SK-N-SH (cell line): ENCODE results near the gene OAF. TPM values are rescaled to one million over a fixed set of nuclear protein-coding genes. Genes with fewer than 3 reads are reported as not detected.

Experiments used
- CTCF ChIA-PET: fragments of 300-600, 350-600 bp; formaldehyde crosslinking; extraction: SDS; loops from one replicate; lab custom pipeline; 2021; lab: Yijun Ruan, JAX
- POLR2A ChIA-PET: fragments of 350-600 bp; sonication (Branson Sonifier 250); formaldehyde crosslinking; extraction: SDS; loops from one replicate; lab custom pipeline; 2020; ENCODE audit warnings: antibody characterized with exemption, inconsistent platforms; lab: Yijun Ruan, JAX
- DNase-seq: peaks from one replicate; pipeline ENCODE4 v3.0.0; 2012
- H2AFZ ChIP-seq: fragments of 200-600 bp; sonication (generic); 2 replicates; pipeline ENCODE4 v1.8.1; 2016; ENCODE audit warnings: antibody characterized with exemption, mild to moderate bottlenecking, low read depth
- H3F3A ChIP-seq: fragments of 200-600 bp; sonication (generic); replicated peaks from 2 replicates; pipeline ENCODE3; 2016; ENCODE audit warnings: antibody characterized with exemption, mild to moderate bottlenecking; ENCODE audit not compliant: insufficient read depth
- H3K27ac ChIP-seq, 2 experiments: fragments of 200-500 bp in 1 of 2; fragments of 200-600 bp in 1 of 2; sonication (Bioruptor generic) in 1 of 2; sonication (generic), shearing (Covaris generic) in 1 of 2; 2 replicates each; pipeline versions ENCODE4 v1.5.1 to v1.6.1; 2014 to 2016; ENCODE audit warnings: low read depth in 2 of 2, inconsistent platforms in 1 of 2, low read length in 1 of 2, mild to moderate bottlenecking in 1 of 2, mixed read lengths in 1 of 2
- H3K27me3 ChIP-seq: fragments of 200-600 bp; sonication (generic), shearing (Covaris generic); 2 replicates; pipeline ENCODE4 v1.6.1; 2016; ENCODE audit warnings: mixed run types; ENCODE audit not compliant: insufficient read depth
- H3K36me3 ChIP-seq, 2 experiments: fragments of 200-500 bp in 1 of 2; fragments of 200-600 bp in 1 of 2; sonication (Bioruptor generic) in 1 of 2; sonication (generic) in 1 of 2; replicated peaks in 1 of 2; 2 replicates each; pipeline versions ENCODE3 to v1.5.1; 2014 to 2016; ENCODE audit warnings: low read length in 1 of 2, mild to moderate bottlenecking in 1 of 2; ENCODE audit not compliant: insufficient read depth in 2 of 2, control insufficient read depth in 1 of 2
- H3K4me1 ChIP-seq, 2 experiments: fragments of 200-500 bp in 1 of 2; fragments of 200-600 bp in 1 of 2; sonication (Bioruptor generic) in 1 of 2; sonication (generic), shearing (Covaris generic) in 1 of 2; 2 replicates each; pipeline versions ENCODE4 v1.5.1 to v1.6.1; 2014 to 2016; ENCODE audit warnings: low read depth in 1 of 2, low read length in 1 of 2, mixed run types in 1 of 2; ENCODE audit not compliant: insufficient read depth in 2 of 2, control insufficient read depth in 1 of 2
- H3K4me2 ChIP-seq: fragments of 200-600 bp; sonication (generic), shearing (Covaris generic); 2 replicates; pipeline ENCODE4 v1.6.1; 2017; ENCODE audit warnings: mixed run types
- H3K4me3 ChIP-seq, 2 experiments: fragments of 200-500 bp in 1 of 2; fragments of 200-600 bp in 1 of 2; sonication (Bioruptor generic) in 1 of 2; sonication (generic), shearing (Covaris generic) in 1 of 2; 2 replicates each; pipeline versions ENCODE4 v1.5.1 to v1.8.1; 2014 to 2016; ENCODE audit warnings: low read depth in 2 of 2, inconsistent platforms in 1 of 2, low read length in 1 of 2, mild to moderate bottlenecking in 1 of 2, mixed read lengths in 1 of 2, moderate library complexity in 1 of 2
- H3K79me2 ChIP-seq: fragments of 200-600 bp; sonication (generic); 2 replicates; pipeline ENCODE4 v1.8.1; 2017; ENCODE audit warnings: mild to moderate bottlenecking; ENCODE audit not compliant: insufficient read depth
- H3K9ac ChIP-seq: fragments of 200-600 bp; sonication (generic); 2 replicates; pipeline ENCODE4 v1.6.1; 2017; ENCODE audit warnings: mixed run types
- H3K9me2 ChIP-seq: fragments of 200-600 bp; sonication (generic); 2 replicates; pipeline ENCODE4 v1.6.1; 2017; ENCODE audit warnings: mixed run types
- H3K9me3 ChIP-seq: fragments of 200-600 bp; sonication (generic); 2 replicates; pipeline ENCODE4 v1.6.1; 2017; ENCODE audit warnings: mixed run types, mild to moderate bottlenecking, moderate library complexity
- H4K20me1 ChIP-seq: fragments of 200-600 bp; sonication (generic); 2 replicates; pipeline ENCODE4 v1.6.1; 2017; ENCODE audit warnings: mild to moderate bottlenecking, mixed run types; ENCODE audit not compliant: insufficient read depth
- CHD2 ChIP-seq: fragments of 150-350 bp; IDR thresholded peaks from 2 replicates; pipeline ENCODE4 v1.6.1; 2018; ENCODE audit warnings: low read length; ENCODE audit not compliant: partially characterized antibody
- FOSL2 ChIP-seq: IDR thresholded peaks from 2 replicates; pipeline ENCODE4 v1.4.0; 2012; ENCODE audit warnings: low read depth, mild to moderate bottlenecking, moderate library complexity, borderline replicate concordance
- FOXJ3 ChIP-seq: sonication (generic); formaldehyde crosslinking; IDR thresholded peaks from 2 replicates; pipeline ENCODE4 v1.5.1; 2020; ENCODE audit warnings: mild to moderate bottlenecking, missing genetic modification reagents
- FOXM1 ChIP-seq: IDR thresholded peaks from 2 replicates; pipeline ENCODE4 v1.4.0; 2012; ENCODE audit warnings: low read depth, mild to moderate bottlenecking
- GABPA ChIP-seq: IDR thresholded peaks from 2 replicates; pipeline ENCODE4 v1.4.0; 2012; ENCODE audit warnings: low read depth, mild to moderate bottlenecking
- GATA2 ChIP-seq: sonication (generic); formaldehyde crosslinking; IDR thresholded peaks from 2 replicates; pipeline ENCODE4 v1.5.0; 2020; ENCODE audit warnings: mild to moderate bottlenecking, missing genetic modification reagents
- IRF3 ChIP-seq: fragments of 150-350 bp; IDR thresholded peaks from 2 replicates; pipeline ENCODE4 v1.6.1; 2016; ENCODE audit warnings: mild to moderate bottlenecking, low read depth, low read length
- MAX ChIP-seq: IDR thresholded peaks from 2 replicates; pipeline ENCODE4 v1.4.0; 2012; ENCODE audit warnings: low read depth
- MEF2A ChIP-seq: IDR thresholded peaks from 2 replicates; pipeline ENCODE4 v1.4.0; 2012; ENCODE audit warnings: low read depth, borderline replicate concordance
- NFIC ChIP-seq: IDR thresholded peaks from 2 replicates; pipeline ENCODE4 v1.4.0; 2012; ENCODE audit warnings: borderline replicate concordance
- RAD21 ChIP-seq: IDR thresholded peaks from 2 replicates; pipeline ENCODE4 v1.6.1; 2012; ENCODE audit warnings: mild to moderate bottlenecking, low read length
- RFX5 ChIP-seq: IDR thresholded peaks from 2 replicates; pipeline ENCODE4 v1.6.1; 2012; ENCODE audit warnings: mild to moderate bottlenecking, improper control_type of control experiment, low read length
- SIN3A ChIP-seq: IDR thresholded peaks from 2 replicates; pipeline ENCODE4 v1.6.1; 2012; ENCODE audit warnings: low read depth, mild to moderate bottlenecking, low read length, moderate library complexity, borderline replicate concordance
- SMC3 ChIP-seq: IDR thresholded peaks from 2 replicates; pipeline ENCODE4 v1.6.1; 2012; ENCODE audit warnings: low read depth, low read length, improper control_type of control experiment
- TCF12 ChIP-seq: IDR thresholded peaks from 2 replicates; pipeline ENCODE4 v1.4.0; 2012
- USF2 ChIP-seq: fragments of 150-350 bp; IDR thresholded peaks from 2 replicates; pipeline ENCODE4 v1.6.1; 2017; ENCODE audit warnings: antibody characterized with exemption, low read length, low read depth, borderline replicate concordance
- WGBS: methylation state at CpG from one replicate; pipeline ENCODE4 v1.1.6; 2017; ENCODE audit warnings: low lambda C conversion rate; 5-methylcytosine and 5-hydroxymethylcytosine counted together
- polyA plus RNA-seq, 3 experiments: library from polyadenylated mRNA; depleted of rRNA; stranded (reverse); fragments of >200 nt; gene quantifications; 2 replicates each; pipeline ENCODE4 v1.2.3, GENCODE V29; 2012
- TF ChIP-seq, protein P1 (sequence below): IDR thresholded peaks from 2 replicates; pipeline ENCODE4; 2012
- TF ChIP-seq, protein P2 (sequence below): IDR thresholded peaks from 2 replicates; pipeline ENCODE4 v1.4.0; 2012; ENCODE audit warnings: low read depth, borderline replicate concordance
- TF ChIP-seq, protein P3 (sequence below): IDR thresholded peaks from 2 replicates; pipeline ENCODE4 v1.4.0; 2012; ENCODE audit warnings: low read depth, borderline replicate concordance

Gene OAF
- polyA plus RNA-seq, 1 of the 3 experiments (the other 2 are of a cell fraction), result 28.0 TPM

DNA sequence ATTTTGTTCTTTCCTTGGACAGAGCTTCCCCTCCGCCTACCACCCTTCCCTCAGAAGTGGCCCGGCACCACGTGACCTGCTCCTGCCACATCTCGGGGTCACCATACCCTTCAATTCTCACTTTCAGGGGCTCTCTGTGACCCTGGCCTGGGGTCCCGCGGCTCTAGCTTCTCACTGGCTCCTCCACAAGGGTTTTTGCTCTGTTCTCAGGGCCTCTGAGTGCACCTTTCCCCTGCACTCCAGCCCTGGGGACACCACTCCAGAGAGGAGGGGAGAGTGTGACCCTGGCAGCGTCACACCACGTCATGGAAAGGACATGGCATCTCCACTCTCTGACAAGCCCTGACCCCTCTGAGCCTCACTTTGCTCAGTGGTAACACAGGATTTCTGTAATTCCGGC lies 46.5 kb downstream of the OAF start:
- Histone ChIP-seq H3K27me3 (peaks cover 26% of the 10 kb centered on the region; the same call in 1 of the 2 replicates), H3F3A (no peaks in the 10 kb centered on the region), H3K36me3 (no peaks in the 10 kb centered on the region), H3K9me3 (no peaks in the 10 kb centered on the region), H3K9me2 (no peaks in the 10 kb centered on the region), H3K4me3 (no peak overlapping the region), H3K4me1 (peaks cover 0 to 6% of the 10 kb centered on the region in 2 experiments; a peak in 1 of 4 replicates), H3K27ac (no peak overlapping the region), H3K79me2 (no peaks in the 10 kb centered on the region), H2AFZ (no peak overlapping the region), H3K9ac (no peak overlapping the region), H4K20me1 (no peaks in the 10 kb centered on the region), H3K4me2 (no peak overlapping the region)
- POLR2A ChIA-PET, result no interaction called here
- CTCF ChIA-PET, result interaction anchor here (0.7 to 3.6 kb wide), 5 partner anchors 10 to 43 kb away, joined by 3 to 24 read pairs (median 6); no protein-coding TSS in a partner anchor
- TF ChIP-seq CHD2 (no peak), NFIC (no peak), IRF3 (no peak), RFX5 (no peak), SMC3 (no peak), MEF2A (no peak), FOXM1 (no peak), TCF12 (no peak), GATA2 (CRISPR knock-in tag) (no peak), USF2 (no peak), MAX (no peak), RAD21 (no peak), SIN3A (no peak), FOSL2 (no peak), FOXJ3 (CRISPR knock-in tag) (no peak), GABPA (no peak)
- TF ChIP-seq, protein P1, sequence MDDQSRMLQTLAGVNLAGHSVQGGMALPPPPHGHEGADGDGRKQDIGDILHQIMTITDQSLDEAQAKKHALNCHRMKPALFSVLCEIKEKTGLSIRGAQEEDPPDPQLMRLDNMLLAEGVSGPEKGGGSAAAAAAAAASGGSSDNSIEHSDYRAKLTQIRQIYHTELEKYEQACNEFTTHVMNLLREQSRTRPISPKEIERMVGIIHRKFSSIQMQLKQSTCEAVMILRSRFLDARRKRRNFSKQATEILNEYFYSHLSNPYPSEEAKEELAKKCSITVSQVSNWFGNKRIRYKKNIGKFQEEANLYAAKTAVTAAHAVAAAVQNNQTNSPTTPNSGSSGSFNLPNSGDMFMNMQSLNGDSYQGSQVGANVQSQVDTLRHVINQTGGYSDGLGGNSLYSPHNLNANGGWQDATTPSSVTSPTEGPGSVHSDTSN, result no peak
- TF ChIP-seq, protein P2, sequence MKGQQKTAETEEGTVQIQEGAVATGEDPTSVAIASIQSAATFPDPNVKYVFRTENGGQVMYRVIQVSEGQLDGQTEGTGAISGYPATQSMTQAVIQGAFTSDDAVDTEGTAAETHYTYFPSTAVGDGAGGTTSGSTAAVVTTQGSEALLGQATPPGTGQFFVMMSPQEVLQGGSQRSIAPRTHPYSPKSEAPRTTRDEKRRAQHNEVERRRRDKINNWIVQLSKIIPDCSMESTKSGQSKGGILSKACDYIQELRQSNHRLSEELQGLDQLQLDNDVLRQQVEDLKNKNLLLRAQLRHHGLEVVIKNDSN, result no peak
- TF ChIP-seq, protein P3, sequence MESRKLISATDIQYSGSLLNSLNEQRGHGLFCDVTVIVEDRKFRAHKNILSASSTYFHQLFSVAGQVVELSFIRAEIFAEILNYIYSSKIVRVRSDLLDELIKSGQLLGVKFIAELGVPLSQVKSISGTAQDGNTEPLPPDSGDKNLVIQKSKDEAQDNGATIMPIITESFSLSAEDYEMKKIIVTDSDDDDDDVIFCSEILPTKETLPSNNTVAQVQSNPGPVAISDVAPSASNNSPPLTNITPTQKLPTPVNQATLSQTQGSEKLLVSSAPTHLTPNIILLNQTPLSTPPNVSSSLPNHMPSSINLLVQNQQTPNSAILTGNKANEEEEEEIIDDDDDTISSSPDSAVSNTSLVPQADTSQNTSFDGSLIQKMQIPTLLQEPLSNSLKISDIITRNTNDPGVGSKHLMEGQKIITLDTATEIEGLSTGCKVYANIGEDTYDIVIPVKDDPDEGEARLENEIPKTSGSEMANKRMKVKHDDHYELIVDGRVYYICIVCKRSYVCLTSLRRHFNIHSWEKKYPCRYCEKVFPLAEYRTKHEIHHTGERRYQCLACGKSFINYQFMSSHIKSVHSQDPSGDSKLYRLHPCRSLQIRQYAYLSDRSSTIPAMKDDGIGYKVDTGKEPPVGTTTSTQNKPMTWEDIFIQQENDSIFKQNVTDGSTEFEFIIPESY, result no peak
- WGBS, result 72% methylated on average over 9 of the region's 9 CpGs
- no peak for DNase-seq
